Lower leg skin (tissue), 3 donors: Measurements from ENCODE around the gene SOHLH2.

Source experiments
- POLR2A ChIP-seq, 2 donors: fragments of 450-650 bp; IDR thresholded peaks; one replicate each; pipeline ENCODE4 v1.6.1; 2016 to 2017; ENCODE audit warnings: antibody characterized with exemption in 2 of 2, mild to moderate bottlenecking in 1 of 2, moderate library complexity in 1 of 2
- TF ChIP-seq, protein P1 (sequence below), 3 donors: fragments of 450-650 bp; IDR thresholded peaks; one replicate each; pipeline ENCODE4 v1.5.1; 2016; ENCODE audit warnings: antibody characterized with exemption in 3 of 3, mild to moderate bottlenecking in 3 of 3, moderate library complexity in 2 of 3

DNA sequence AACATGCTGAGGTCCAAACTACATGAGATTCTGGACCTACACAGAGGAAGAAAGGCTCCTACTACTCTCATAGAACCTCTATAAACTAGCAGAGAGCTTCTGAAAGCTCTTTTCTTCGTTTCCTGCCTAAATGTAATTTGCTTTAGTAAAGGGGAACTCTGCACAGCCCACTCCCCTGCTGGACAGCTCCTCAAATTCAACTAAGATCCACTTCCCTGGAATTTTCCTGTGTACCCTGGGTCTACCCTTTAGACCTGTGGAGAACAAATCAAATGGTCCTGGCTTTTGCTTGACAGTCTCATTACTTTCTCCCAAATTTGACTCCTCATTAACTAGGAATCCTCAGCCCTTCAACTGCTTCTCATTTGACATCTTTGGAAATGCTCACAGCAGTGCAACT, 79.7 kb downstream of the SOHLH2 start:
- TF ChIP-seq POLR2A (IDR thresholded peaks at IDR 0.05), result no peak
- TF ChIP-seq, protein P1, sequence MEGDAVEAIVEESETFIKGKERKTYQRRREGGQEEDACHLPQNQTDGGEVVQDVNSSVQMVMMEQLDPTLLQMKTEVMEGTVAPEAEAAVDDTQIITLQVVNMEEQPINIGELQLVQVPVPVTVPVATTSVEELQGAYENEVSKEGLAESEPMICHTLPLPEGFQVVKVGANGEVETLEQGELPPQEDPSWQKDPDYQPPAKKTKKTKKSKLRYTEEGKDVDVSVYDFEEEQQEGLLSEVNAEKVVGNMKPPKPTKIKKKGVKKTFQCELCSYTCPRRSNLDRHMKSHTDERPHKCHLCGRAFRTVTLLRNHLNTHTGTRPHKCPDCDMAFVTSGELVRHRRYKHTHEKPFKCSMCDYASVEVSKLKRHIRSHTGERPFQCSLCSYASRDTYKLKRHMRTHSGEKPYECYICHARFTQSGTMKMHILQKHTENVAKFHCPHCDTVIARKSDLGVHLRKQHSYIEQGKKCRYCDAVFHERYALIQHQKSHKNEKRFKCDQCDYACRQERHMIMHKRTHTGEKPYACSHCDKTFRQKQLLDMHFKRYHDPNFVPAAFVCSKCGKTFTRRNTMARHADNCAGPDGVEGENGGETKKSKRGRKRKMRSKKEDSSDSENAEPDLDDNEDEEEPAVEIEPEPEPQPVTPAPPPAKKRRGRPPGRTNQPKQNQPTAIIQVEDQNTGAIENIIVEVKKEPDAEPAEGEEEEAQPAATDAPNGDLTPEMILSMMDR (IDR thresholded peaks at IDR 0.05), result no peak
